Endodermal cell (in vitro differentiated cells): ENCODE data around the gene MYO7B. TPM values are rescaled to one million over a fixed set of nuclear protein-coding genes. Genes with fewer than 3 reads are reported as not detected.
A peak's percentile ranks its signal among the peaks of the same experiment; 100 is the strongest.

Experiments used
- DNase-seq: peaks from one replicate; pipeline ENCODE4 v3.0.0-alpha.2; 2017
- H3K27ac ChIP-seq: 2 replicates; pipeline ENCODE4 v1.5.1; 2013; ENCODE audit warnings: mild to moderate bottlenecking, low read depth, low read length, moderate library complexity
- H3K27me3 ChIP-seq: 2 replicates; pipeline ENCODE4 v1.6.1; 2013; ENCODE audit warnings: mild to moderate bottlenecking, low read length, moderate library complexity; ENCODE audit not compliant: insufficient read depth, control insufficient read depth, poor library complexity, severe bottlenecking
- H3K36me3 ChIP-seq: 2 replicates; pipeline ENCODE4 v1.7.0; 2013; ENCODE audit warnings: mild to moderate bottlenecking, low read length, moderate library complexity; ENCODE audit not compliant: control insufficient read depth, insufficient read depth
- H3K4me1 ChIP-seq: one replicate; pipeline ENCODE4 v1.7.0; 2013; ENCODE audit warnings: low read length; ENCODE audit not compliant: control insufficient read depth, insufficient read depth
- H3K4me3 ChIP-seq: 2 replicates; pipeline ENCODE4 v1.5.1; 2013; ENCODE audit warnings: mild to moderate bottlenecking, low read length, moderate library complexity
- H3K9ac ChIP-seq: 2 replicates; pipeline ENCODE4 v1.6.1; 2013; ENCODE audit warnings: mild to moderate bottlenecking, low read length, moderate library complexity; ENCODE audit not compliant: poor library complexity, severe bottlenecking; ENCODE audit errors: extremely low read depth
- H3K9me3 ChIP-seq: 2 replicates; pipeline ENCODE4 v1.6.1; 2013; ENCODE audit warnings: mild to moderate bottlenecking, low read length, moderate library complexity; ENCODE audit not compliant: control insufficient read depth
- H3K27ac Mint-ChIP-seq: 2 replicates; pipeline ENCODE4 v1.8.0; 2020; ENCODE audit warnings: mixed read lengths
- H3K27me3 Mint-ChIP-seq: 2 replicates; pipeline ENCODE4 v1.8.0; 2021; ENCODE audit warnings: mild to moderate bottlenecking, mixed read lengths; ENCODE audit not compliant: insufficient read depth
- H3K36me3 Mint-ChIP-seq: 2 replicates; pipeline ENCODE4 v1.8.0; 2020; ENCODE audit warnings: low read depth, mixed read lengths
- H3K4me1 Mint-ChIP-seq: 2 replicates; pipeline ENCODE4 v1.8.0; 2020; ENCODE audit warnings: mixed read lengths
- H3K4me3 Mint-ChIP-seq: 2 replicates; pipeline ENCODE4 v1.8.0; 2020; ENCODE audit warnings: mild to moderate bottlenecking, moderate library complexity, mixed read lengths
- H3K9me3 Mint-ChIP-seq: 2 replicates; pipeline ENCODE4 v1.8.0; 2020; ENCODE audit warnings: mild to moderate bottlenecking, mixed read lengths
- CTCF ChIP-seq: fragments of 200-600 bp; sonication (generic); conservative IDR thresholded peaks from 2 replicates; pipeline ENCODE4 v1.5.0; 2021; ENCODE audit warnings: antibody characterized with exemption, mild to moderate bottlenecking
- WGBS, 2 experiments: methylation state at CpG; one replicate each; pipeline versions ENCODE4 v1.1.5 to v1.1.7; 2013; ENCODE audit warnings: missing lambda C conversion rate in 2 of 2, mixed read lengths in 1 of 2; ENCODE audit not compliant: insufficient coverage in 1 of 2, insufficient read length in 1 of 2; 5-methylcytosine and 5-hydroxymethylcytosine counted together
- total RNA-seq, 2 donors: library from RNA; stranded (reverse); fragmentation: NEBNext Ultra II Directional in 1 of 2; extraction: Animal tissue kit (Norgen Biotek cat#: 25700) in 1 of 2; gene quantifications; 2 replicates in 1 of 2; 3 replicates in 1 of 2; pipeline ENCODE4 v1.2.1, GENCODE V29; 2021

Gene MYO7B
- total RNA-seq, 2 donors from 2014 or later, result 0.11 TPM; not detected in 1

GRCh38 chr2:127586136-127586535, 50.7 kb downstream of the MYO7B start:
- Histone ChIP-seq H3K4me3 (no peak overlapping the region), H3K9me3 (no peaks in the 10 kb centered on the region), H3K27me3 (no peaks in the 10 kb centered on the region), H3K9ac (no peak overlapping the region), H3K27ac (no peak overlapping the region), H3K4me1 (peaks cover 3% of the 10 kb centered on the region), H3K36me3 (no peaks in the 10 kb centered on the region)
- DNase-seq, result peak; percentile 22
- WGBS, 2 experiments, result 89 to 95% methylated on average over 5 to 6 of the region's 6 CpGs
- peaks cover 2% of the 10 kb centered on the region for H3K27me3 Mint-ChIP-seq
- H3K36me3 Mint-ChIP-seq, result no peaks in the 10 kb centered on the region
- H3K4me1 Mint-ChIP-seq, result peaks cover 8% of the 10 kb centered on the region
- H3K27ac Mint-ChIP-seq, result no peak overlapping the region
- no peak overlapping the region for H3K4me3 Mint-ChIP-seq
- H3K9me3 Mint-ChIP-seq, result no peaks in the 10 kb centered on the region
- TF ChIP-seq CTCF, result no peak

- H3K9me3 Mint-ChIP-seq, result no peaks in the 10 kb centered on the region
- H3K27ac ChIP-seq, result no peak overlapping the region
- H3K4me3 Mint-ChIP-seq, result no peak overlapping the region
- peaks cover 2% of the 10 kb centered on the region for H3K27me3 Mint-ChIP-seq
- 92 to 97% methylated on average over 4 of the region's 4 CpGs for WGBS, 2 experiments
- peaks cover 3% of the 10 kb centered on the region for H3K4me1 ChIP-seq
- H3K4me1 Mint-ChIP-seq, result peaks cover 10% of the 10 kb centered on the region
- H3K9ac ChIP-seq, result no peak overlapping the region
- H3K27me3 ChIP-seq, result no peaks in the 10 kb centered on the region
- TF ChIP-seq CTCF, result no peak
- no peaks in the 10 kb centered on the region for H3K9me3 ChIP-seq
- no peaks in the 10 kb centered on the region for H3K36me3 Mint-ChIP-seq
- peak; percentile 32 for DNase-seq
- no peaks in the 10 kb centered on the region for H3K36me3 ChIP-seq
- no peak overlapping the region for H3K4me3 ChIP-seq
- H3K27ac Mint-ChIP-seq, result no peak overlapping the region
These were observed 51.3 kb downstream of the MYO7B start for GRCh38 chr2:127586746-127587295.

GRCh38 chr2:127588241-127588640, 52.8 kb downstream of the MYO7B start:
- H3K9me3 ChIP-seq, result no peaks in the 10 kb centered on the region
- H3K36me3 ChIP-seq, result no peaks in the 10 kb centered on the region
- no peak overlapping the region for H3K4me3 Mint-ChIP-seq
- H3K27ac Mint-ChIP-seq, result no peak overlapping the region
- no peak overlapping the region for H3K27ac ChIP-seq
- peaks cover 2% of the 10 kb centered on the region for H3K27me3 Mint-ChIP-seq
- no peak for TF ChIP-seq CTCF
- no peak for DNase-seq
- no peaks in the 10 kb centered on the region for H3K27me3 ChIP-seq
- H3K4me1 Mint-ChIP-seq, result peaks cover 9% of the 10 kb centered on the region
- H3K4me1 ChIP-seq, result peaks cover 3% of the 10 kb centered on the region
- no peak overlapping the region for H3K9ac ChIP-seq
- H3K36me3 Mint-ChIP-seq, result no peaks in the 10 kb centered on the region
- WGBS, 2 experiments, result 86 to 93% methylated on average over 1 to 5 of the region's 5 CpGs
- no peak overlapping the region for H3K4me3 ChIP-seq
- H3K9me3 Mint-ChIP-seq, result no peaks in the 10 kb centered on the region
